ENCODE data around the gene PRDX3.

PRDX3 gene

GRCh38 chr10:119178372-119179119 is at the start of gene PRDX3:
Gene PRDX3 (minus strand): TSS chr10:119178812. CDS start chr10:119178790, 22 bp downstream.
- DNase-seq (ENCODE audit: low read depth) = peak; percentile 86

DNA sequence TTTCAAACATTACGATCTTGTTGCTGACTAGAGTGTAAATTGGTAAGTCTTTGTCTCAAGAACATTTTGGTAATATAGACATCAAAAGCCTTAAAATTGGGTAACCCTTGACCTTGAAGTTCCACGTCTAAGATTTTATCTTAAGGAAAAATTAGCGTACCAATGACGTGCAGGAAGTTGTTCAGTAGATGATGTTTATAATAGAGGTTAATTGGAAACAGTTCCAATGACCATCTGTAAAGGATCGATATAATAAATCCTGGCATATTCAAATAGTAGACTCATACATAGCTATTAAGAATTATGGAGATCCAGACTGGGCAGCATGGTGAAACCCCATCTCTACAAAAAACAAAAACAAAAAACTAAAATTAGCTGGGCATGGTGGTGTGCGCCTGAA is 49.2 kb upstream of the PRDX3 start:
- no peak for DNase-seq (ENCODE audit: low read depth)

DNA sequence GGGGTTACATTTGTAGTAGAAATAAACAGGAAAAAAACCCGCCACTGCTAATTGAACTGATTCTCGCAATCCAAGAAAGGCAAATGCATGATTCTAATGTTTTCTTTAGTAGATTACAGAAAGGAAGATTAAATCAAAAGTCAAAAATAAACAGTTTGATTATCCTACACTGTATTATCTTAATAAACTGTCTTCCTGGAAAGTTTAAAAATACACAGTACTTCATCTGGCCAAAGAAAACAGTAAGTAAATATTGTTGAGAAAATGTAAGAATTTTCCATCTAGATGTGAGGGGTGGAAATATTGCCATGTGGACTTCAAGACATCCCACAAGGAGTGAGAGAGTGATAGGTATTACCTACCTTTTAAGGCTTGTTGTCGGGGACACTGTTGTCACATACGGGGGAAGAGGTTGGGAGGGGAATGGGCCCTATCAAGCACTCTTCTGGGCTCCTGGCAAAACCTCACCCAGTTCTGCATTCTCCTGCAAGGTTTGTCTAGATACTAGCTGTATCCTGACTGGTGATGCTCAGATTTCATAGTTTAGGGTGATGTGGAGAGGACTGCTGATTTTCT is 46.6 kb upstream of the PRDX3 start:
- DNase-seq (ENCODE audit: low read depth) = no peak

- no peak for DNase-seq (ENCODE audit: low read depth)
These were observed 44.4 kb upstream of the PRDX3 start for GRCh38 chr10:119222966-119223386.

GRCh38 chr10:119222537-119222936 is 43.9 kb upstream of the PRDX3 start:
- no peak for DNase-seq (ENCODE audit: low read depth)

DNA sequence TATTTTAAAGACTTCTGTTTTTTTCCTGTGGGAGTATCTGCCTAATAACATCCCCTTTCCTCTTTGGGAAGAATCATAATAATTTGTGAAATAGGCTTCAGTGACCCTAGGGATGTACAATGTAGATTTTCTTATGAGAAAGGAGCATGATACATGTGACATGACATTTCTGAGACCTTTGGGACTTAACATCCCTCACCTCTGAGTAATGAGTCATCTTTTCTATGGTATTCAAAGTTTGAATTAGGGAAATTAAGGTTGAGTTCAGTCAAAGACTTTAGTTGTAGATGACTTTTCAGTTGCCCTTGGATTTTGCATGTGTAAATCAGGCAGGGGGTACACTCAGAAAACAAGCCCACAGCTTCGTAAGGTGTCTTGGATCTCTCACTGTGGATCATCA is 43.1 kb upstream of the PRDX3 start:
- DNase-seq (ENCODE audit: low read depth) = no peak

- DNase-seq (ENCODE audit: low read depth) = peak; percentile 46
These were observed 42.6 kb upstream of the PRDX3 start for GRCh38 chr10:119221201-119221600.

DNA sequence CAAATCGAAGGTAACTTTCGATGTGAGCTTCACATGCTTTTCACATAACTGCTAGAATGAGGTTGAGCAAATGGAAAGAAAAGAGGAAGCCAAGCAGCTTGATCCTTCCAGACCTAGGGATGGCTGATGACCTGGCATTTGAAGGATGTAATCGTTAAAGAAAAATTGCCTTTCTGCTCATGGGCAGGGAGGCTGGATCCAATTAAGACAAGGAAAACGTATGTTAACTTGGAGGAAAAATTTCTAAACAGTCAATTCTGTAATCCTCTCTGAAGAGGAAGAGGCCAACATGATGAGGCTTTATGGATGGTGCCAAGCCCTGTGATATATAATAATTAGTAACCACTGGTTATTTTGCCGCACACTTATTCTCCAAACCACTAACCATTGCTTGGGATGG is 41.3 kb upstream of the PRDX3 start:
- peak; percentile 92 for DNase-seq (ENCODE audit: low read depth)

DNA sequence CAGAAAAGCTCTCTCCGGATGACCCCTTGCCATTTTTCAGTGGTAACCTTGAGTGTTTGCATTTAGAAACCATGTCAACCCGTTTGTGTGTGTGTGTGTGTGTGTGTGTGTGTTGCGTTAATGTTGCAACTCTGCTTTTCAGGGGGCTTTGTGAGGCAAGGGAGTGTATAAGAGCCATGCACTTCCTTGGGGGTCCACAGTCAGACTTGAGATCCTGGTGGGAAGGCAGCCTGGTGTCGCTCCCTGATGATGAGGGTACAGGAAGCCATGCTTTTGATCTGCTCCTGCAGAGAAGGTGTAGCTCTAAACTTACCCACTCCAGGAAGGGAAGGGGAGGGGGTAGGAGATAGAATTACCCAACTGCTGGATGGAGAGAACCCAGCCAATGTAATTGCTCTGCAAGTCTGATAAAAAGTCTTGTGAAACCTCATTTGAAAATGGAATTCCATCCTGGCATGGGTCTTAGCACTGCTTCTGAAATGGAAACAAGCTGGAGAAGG is 39.4 kb upstream of the PRDX3 start:
- DNase-seq (ENCODE audit: low read depth) = peak; percentile 77

DNA sequence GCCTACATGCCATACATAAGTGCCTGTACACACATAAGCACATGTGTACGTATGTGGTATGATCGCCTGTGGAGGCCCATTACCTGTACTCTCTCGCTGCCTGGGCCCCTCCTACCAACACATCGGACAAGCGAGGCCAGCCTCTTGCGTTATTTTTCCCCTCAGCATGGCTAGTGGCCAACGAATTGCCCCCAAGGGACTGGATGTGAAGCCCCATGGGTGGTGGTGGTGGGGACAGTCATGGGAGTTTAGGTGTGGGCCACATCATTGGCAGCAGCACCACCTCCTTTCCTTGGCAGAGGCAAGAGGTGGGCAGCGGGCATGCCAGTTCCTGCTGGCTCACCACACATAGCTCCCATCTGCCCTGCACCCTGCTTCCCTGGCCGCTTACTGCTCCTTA is 38.8 kb upstream of the PRDX3 start:
- DNase-seq (ENCODE audit: low read depth) = no peak

- DNase-seq (ENCODE audit: low read depth) = no peak
These were observed 37.5 kb upstream of the PRDX3 start for GRCh38 chr10:119216127-119216526.

DNA sequence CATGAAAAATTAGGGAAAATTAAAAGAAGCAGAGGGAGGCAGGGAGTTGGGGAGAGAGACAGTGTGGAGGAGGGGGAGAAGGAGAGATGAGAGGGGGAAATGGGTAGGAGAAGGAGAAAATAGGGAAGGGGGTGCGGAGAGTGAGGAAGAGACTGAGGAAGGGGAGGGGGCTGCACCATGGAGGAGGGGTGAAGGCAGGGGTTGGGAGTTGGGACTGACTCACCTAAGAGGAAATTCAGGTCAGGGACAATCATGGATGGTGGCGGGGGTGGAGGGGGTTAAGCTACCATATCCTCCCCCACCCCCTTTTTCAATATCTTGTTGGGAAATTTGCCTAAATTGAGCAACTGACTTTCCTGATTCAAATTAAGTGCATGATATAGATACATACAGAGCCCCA is 36.8 kb upstream of the PRDX3 start:
- no peak for DNase-seq (ENCODE audit: low read depth)

GRCh38 chr10:119211625-119212441 is 33.2 kb upstream of the PRDX3 start:
- DNase-seq (ENCODE audit: low read depth) = no peak

GRCh38 chr10:119211176-119211575 is 32.6 kb upstream of the PRDX3 start:
- DNase-seq (ENCODE audit: low read depth) = peak; percentile 90

- DNase-seq (ENCODE audit: low read depth) = no peak
These were observed 32.0 kb upstream of the PRDX3 start for GRCh38 chr10:119210633-119211032.

GRCh38 chr10:119209736-119210355 is 31.2 kb upstream of the PRDX3 start:
- peak; percentile 15 for DNase-seq (ENCODE audit: low read depth)

- peak; percentile 71 for DNase-seq (ENCODE audit: low read depth)
These were observed 30.6 kb upstream of the PRDX3 start for GRCh38 chr10:119209035-119209735.

DNA sequence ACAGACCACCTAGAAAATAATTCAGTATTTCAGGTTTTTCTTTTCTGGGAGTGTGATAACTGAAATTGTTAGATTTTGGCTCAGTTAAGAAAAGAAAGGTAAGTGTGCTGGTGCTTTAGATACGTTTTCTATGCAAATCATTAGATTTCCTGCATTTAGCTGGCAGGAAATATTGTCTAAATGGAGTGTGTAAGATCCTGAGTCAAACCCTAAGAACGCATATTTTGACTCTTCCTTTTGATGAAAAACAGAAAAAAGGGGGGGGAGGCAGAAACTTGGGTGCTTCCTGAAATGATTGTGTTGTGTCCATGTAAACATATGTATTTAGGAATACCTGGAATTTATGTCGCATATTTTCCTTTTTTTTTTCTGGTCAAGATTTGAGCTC is 29.9 kb upstream of the PRDX3 start:
- peak; percentile 31 for DNase-seq (ENCODE audit: low read depth)

GRCh38 chr10:119207713-119208552 is 29.3 kb upstream of the PRDX3 start:
- peak; percentile 50 for DNase-seq (ENCODE audit: low read depth)

DNA sequence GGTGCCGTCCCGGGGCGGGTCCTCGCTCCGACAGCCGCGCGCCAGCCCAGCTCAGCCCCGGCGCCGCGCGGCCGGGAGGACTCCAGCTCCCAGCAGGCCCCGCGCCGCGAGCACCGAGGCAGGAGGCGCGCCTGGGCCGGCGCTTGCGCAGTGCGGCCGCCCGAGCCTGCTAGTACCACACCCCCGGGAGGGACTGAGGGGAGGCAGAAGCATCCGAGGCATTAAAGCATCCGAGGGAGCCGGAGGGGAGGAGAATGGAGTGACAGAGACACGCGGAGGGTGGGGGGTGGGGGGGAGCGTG is 28.7 kb upstream of the PRDX3 start, which contains the start of gene GRK5:
Gene GRK5 (plus strand): TSS at position 206 of the 301 bp plus-strand sequence. CDS start 347 bp downstream, outside the sequence.
- DNase-seq (ENCODE audit: low read depth) = peak; percentile 98
